BE2C (cell line): ENCODE data around the gene GCAT.
A peak's percentile ranks its signal among the peaks of the same experiment; 100 is the strongest.

Source experiments
- DNase-seq: peaks from one replicate; pipeline ENCODE4 v3.0.0-alpha.2; 2020
- H3K27me3 ChIP-seq: fragments of 250-450 bp; sonication (Bioruptor Pico); 2 replicates; pipeline ENCODE4 v1.5.1; 2020; ENCODE audit warnings: mild to moderate bottlenecking
- H3K36me3 ChIP-seq: fragments of 250-450 bp; sonication (Bioruptor Pico); 2 replicates; pipeline ENCODE4 v1.5.1; 2020; ENCODE audit warnings: mild to moderate bottlenecking
- H3K4me1 ChIP-seq: fragments of 250-450 bp; sonication (Bioruptor Pico); 2 replicates; pipeline ENCODE4 v1.5.1; 2020
- H3K4me3 ChIP-seq: 2 replicates; pipeline ENCODE4 v1.5.1; 2011; ENCODE audit warnings: low read depth, low read length
- H3K9me3 ChIP-seq: fragments of 250-450 bp; sonication (Bioruptor Pico); 2 replicates; pipeline ENCODE4 v1.5.1; 2020
- CTCF ChIP-seq: IDR thresholded peaks from 2 replicates; pipeline ENCODE4 v1.5.1; 2012; ENCODE audit warnings: mild to moderate bottlenecking, low read depth, low read length

GCAT gene

GRCh38 chr22:37804881-37805809, 2.6 kb upstream of the GCAT start:
- Histone ChIP-seq H3K4me1 (peaks cover 4% of the 10 kb centered on the region; the same call in 1 of the 2 replicates), H3K36me3 (no peaks in the 10 kb centered on the region), H3K9me3 (no peaks in the 10 kb centered on the region), H3K27me3 (no peaks in the 10 kb centered on the region), H3K4me3 (peak overlapping the region; percentile 96)
- peak; percentile 93 for DNase-seq
- TF ChIP-seq CTCF = no peak

GRCh38 chr22:37805810-37806277, 1.9 kb upstream of the GCAT start:
- Histone ChIP-seq H3K4me3 (peak overlapping the region; percentile 96), H3K9me3 (no peaks in the 10 kb centered on the region), H3K36me3 (no peaks in the 10 kb centered on the region), H3K27me3 (no peaks in the 10 kb centered on the region), H3K4me1 (peaks cover 4% of the 10 kb centered on the region; the same call in 1 of the 2 replicates)
- DNase-seq = no peak
- no peak for TF ChIP-seq CTCF

- Histone ChIP-seq H3K27me3 (no peaks in the 10 kb centered on the region), H3K4me1 (peaks cover 4% of the 10 kb centered on the region; the same call in 1 of the 2 replicates), H3K36me3 (no peaks in the 10 kb centered on the region), H3K4me3 (peak overlapping the region; percentile 96), H3K9me3 (no peaks in the 10 kb centered on the region)
- TF ChIP-seq CTCF = no peak
- peak; percentile 47 for DNase-seq
Observed at GRCh38 chr22:37806409-37807333, 1.1 kb upstream of the GCAT start.

- Histone ChIP-seq H3K4me3 (peak overlapping the region; percentile 96), H3K4me1 (peaks cover 2% of the 10 kb centered on the region; the same call in 1 of the 2 replicates), H3K36me3 (no peaks in the 10 kb centered on the region), H3K9me3 (no peaks in the 10 kb centered on the region), H3K27me3 (no peaks in the 10 kb centered on the region)
- no peak for DNase-seq
- TF ChIP-seq CTCF = no peak
Observed at GRCh38 chr22:37808294-37808657, 542 bp downstream of the GCAT start.

- Histone ChIP-seq H3K9me3 (no peaks in the 10 kb centered on the region), H3K4me1 (no peaks in the 10 kb centered on the region), H3K27me3 (no peaks in the 10 kb centered on the region), H3K36me3 (no peaks in the 10 kb centered on the region), H3K4me3 (no peak overlapping the region)
- TF ChIP-seq CTCF = no peak
- no peak for DNase-seq
Observed at GRCh38 chr22:37809672-37810333, 2.1 kb downstream of the GCAT start.
